Gastroesophageal sphincter (tissue), 3 donors: ENCODE measurements around the gene SEMA3C.

Source experiments
- CTCF ChIP-seq, 4 experiments: fragments of 200-600 bp in 2 of 4; fragments of 450-650 bp in 2 of 4; sonication (generic) in 1 of 4; IDR thresholded peaks; one replicate each; pipeline ENCODE4 v1.5.1; 2017 to 2019; ENCODE audit warnings: antibody characterized with exemption in 4 of 4, mild to moderate bottlenecking in 2 of 4, moderate library complexity in 2 of 4
- EP300 ChIP-seq: sonication (generic); formaldehyde crosslinking; IDR thresholded peaks from one replicate; pipeline ENCODE4 v1.6.1; 2017; ENCODE audit warnings: antibody characterized with exemption, mild to moderate bottlenecking
- POLR2A ChIP-seq, 2 donors: fragments of 450-650 bp; IDR thresholded peaks; one replicate each; pipeline ENCODE4 v1.6.1; 2017; ENCODE audit warnings: antibody characterized with exemption in 2 of 2, mild to moderate bottlenecking in 2 of 2, moderate library complexity in 1 of 2
- POLR2AphosphoS5 ChIP-seq: sonication (generic); formaldehyde crosslinking; IDR thresholded peaks from one replicate; pipeline ENCODE4 v1.6.1; 2017; ENCODE audit warnings: antibody characterized with exemption

- no peak for TF ChIP-seq CTCF (IDR thresholded peaks at IDR 0.05)
- no peak for TF ChIP-seq POLR2A (IDR thresholded peaks at IDR 0.05)
- TF ChIP-seq EP300 = no peak
- no peak for TF ChIP-seq POLR2AphosphoS5
Measured at GRCh38 chr7:80945976-80946375, 27.1 kb upstream of the SEMA3C start.
